NB4 (cell line): ENCODE measurements around the gene C11orf71.

Experiments used
- CTCF ChIP-seq: IDR thresholded peaks from one replicate; pipeline ENCODE4 v1.5.1; 2012; ENCODE audit warnings: low read depth, low read length
- MAX ChIP-seq: IDR thresholded peaks from 2 replicates; pipeline ENCODE4 v1.6.1; 2011; ENCODE audit warnings: low read depth, low read length
- MYC ChIP-seq: IDR thresholded peaks from 2 replicates; pipeline ENCODE4 v1.6.1; 2011; ENCODE audit warnings: low read depth, low read length
- POLR2A ChIP-seq: IDR thresholded peaks from 2 replicates; pipeline ENCODE4 v1.6.1; 2011; ENCODE audit warnings: mild to moderate bottlenecking; ENCODE audit not compliant: insufficient read length; ENCODE audit errors: extremely low read depth

DNA sequence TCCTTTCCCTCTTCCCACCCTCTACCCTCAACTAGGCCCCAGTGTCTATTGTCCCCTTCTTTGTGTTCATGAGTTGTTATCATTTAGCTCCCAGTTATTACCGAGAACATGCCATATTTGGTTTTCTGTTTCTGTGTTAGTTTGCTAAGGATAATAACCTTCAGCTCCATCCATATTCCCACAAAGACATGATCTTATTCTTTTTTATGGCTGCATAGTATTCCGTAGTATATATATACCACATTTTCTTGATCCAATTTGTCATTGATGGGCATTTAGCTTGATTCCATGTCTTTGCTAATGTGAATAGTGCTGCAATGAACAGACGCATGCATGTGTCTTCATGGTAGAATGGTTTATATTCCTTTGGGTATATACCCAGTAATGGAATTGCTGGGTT is 17.8 kb downstream of the C11orf71 start:
- TF ChIP-seq CTCF (no peak), MYC (no peak), POLR2A (no peak), MAX (no peak)
